ENCODE measurements around the gene SLC35F6. TPM values are rescaled to one million over a fixed set of nuclear protein-coding genes. Genes with fewer than 3 reads are reported as not detected.
"Not testable (repeated sequence)": the region's sequence is repeated elsewhere in the genome, so short reads cannot be mapped to it uniquely, and the experiment has no call there.

The SLC35F6 gene
- total RNA-seq, 2 donors from 2014 or later: 24.8 to 29.1 TPM

- DNase-seq: no peak
- no peak overlapping the region for H3K9ac ChIP-seq (ENCODE audit: low read depth in 2 of 2, low read length in 2 of 2)
- intact Hi-C loops (cut with DNase I): loop anchor here (2.0 kb wide), 1 partner anchor 138 kb away; no protein-coding TSS in a partner anchor
- no peak overlapping the region for H3K27ac ChIP-seq
- H3K9me3 ChIP-seq: no peaks in the 10 kb centered on the region
- no peaks in the 10 kb centered on the region for H3K27me3 ChIP-seq
- no peaks in the 10 kb centered on the region for H3K36me3 ChIP-seq
- H3K4me1 ChIP-seq: no peaks in the 10 kb centered on the region
- no peak overlapping the region for H3K4me3 ChIP-seq
- TF ChIP-seq CTCF (IDR thresholded peaks at IDR 0.05): no peak
Measured at GRCh38 chr2:26744953-26745352, 19.1 kb upstream of the SLC35F6 start.

GRCh38 chr2:26745609-26746327, 18.3 kb upstream of the SLC35F6 start:
- peak; percentile 87 for TF ChIP-seq CTCF (IDR thresholded peaks at IDR 0.05)
- H3K9ac ChIP-seq (ENCODE audit: low read depth in 2 of 2, low read length in 2 of 2): no peak overlapping the region
- H3K9me3 ChIP-seq: no peaks in the 10 kb centered on the region
- intact Hi-C loops (cut with DNase I): loop anchor here (2.0 kb wide), 1 partner anchor 139 kb away; no protein-coding TSS in a partner anchor
- H3K4me1 ChIP-seq: no peaks in the 10 kb centered on the region
- H3K36me3 ChIP-seq: no peaks in the 10 kb centered on the region
- H3K27ac ChIP-seq: no peak overlapping the region
- no peaks in the 10 kb centered on the region for H3K27me3 ChIP-seq
- DNase-seq: peak; percentile 86
- H3K4me3 ChIP-seq: no peak overlapping the region

GRCh38 chr2:26746934-26747333, 17.1 kb upstream of the SLC35F6 start:
- Histone ChIP-seq H3K4me3 (no peak overlapping the region), H3K27me3 (no peaks in the 10 kb centered on the region), H3K36me3 (no peaks in the 10 kb centered on the region), H3K4me1 (no peaks in the 10 kb centered on the region), H3K9me3 (no peaks in the 10 kb centered on the region), H3K27ac (no peak overlapping the region), H3K9ac (ENCODE audit: low read depth in 2 of 2, low read length in 2 of 2) (no peak overlapping the region)
- DNase-seq: no peak
- intact Hi-C loops (cut with DNase I): no loop called here
- no peak for TF ChIP-seq CTCF (IDR thresholded peaks at IDR 0.05)

GRCh38 chr2:26749787-26750420, 14.2 kb upstream of the SLC35F6 start:
- H3K27me3 ChIP-seq; H3K36me3 ChIP-seq; DNase-seq; intact Hi-C loops (cut with DNase I); H3K9me3 ChIP-seq; H3K9ac ChIP-seq (ENCODE audit: low read depth in 2 of 2, low read length in 2 of 2); H3K4me3 ChIP-seq; H3K27ac ChIP-seq; H3K4me1 ChIP-seq: not testable (repeated sequence)

GRCh38 chr2:26750467-26750866, 13.6 kb upstream of the SLC35F6 start:
- H3K4me1 ChIP-seq; DNase-seq; H3K27me3 ChIP-seq; H3K27ac ChIP-seq; H3K36me3 ChIP-seq; H3K9ac ChIP-seq (ENCODE audit: low read depth in 2 of 2, low read length in 2 of 2); H3K9me3 ChIP-seq; H3K4me3 ChIP-seq; intact Hi-C loops (cut with DNase I): not testable (repeated sequence)

GRCh38 chr2:26752656-26753055, 11.4 kb upstream of the SLC35F6 start:
- Histone ChIP-seq H3K4me1 (no peaks in the 10 kb centered on the region), H3K9ac (ENCODE audit: low read depth in 2 of 2, low read length in 2 of 2) (no peak overlapping the region), H3K4me3 (no peak overlapping the region), H3K27me3 (no peaks in the 10 kb centered on the region), H3K36me3 (no peaks in the 10 kb centered on the region), H3K9me3 (no peaks in the 10 kb centered on the region), H3K27ac (no peak overlapping the region)
- no peak for TF ChIP-seq CTCF (IDR thresholded peaks at IDR 0.05)
- intact Hi-C loops (cut with DNase I): no loop called here
- DNase-seq: no peak

All from colonic mucosa (tissue), 4 donors.